Measurements from ENCODE around the gene AGAP3.
A peak's percentile ranks its signal among the peaks of the same experiment; 100 is the strongest.

Gene AGAP3

GRCh38 chr7:151073990-151074389 lies 12.3 kb upstream of the AGAP3 start:
- no peak for DNase-seq

GRCh38 chr7:151074817-151075661 lies 11.2 kb upstream of the AGAP3 start:
- DNase-seq: no peak

- DNase-seq: no peak
These were observed 10.7 kb upstream of the AGAP3 start for GRCh38 chr7:151075662-151075971.

- no peak for DNase-seq
These were observed 10.3 kb upstream of the AGAP3 start for GRCh38 chr7:151075978-151076426.

GRCh38 chr7:151076863-151077704 lies 9.2 kb upstream of the AGAP3 start:
- no peak for DNase-seq

GRCh38 chr7:151077705-151078232 lies 8.5 kb upstream of the AGAP3 start:
- no peak for DNase-seq

- DNase-seq: no peak
These were observed 7.8 kb upstream of the AGAP3 start for GRCh38 chr7:151078233-151079040.

GRCh38 chr7:151079199-151079910 lies 6.9 kb upstream of the AGAP3 start:
- DNase-seq: no peak

GRCh38 chr7:151080067-151080521 lies 6.2 kb upstream of the AGAP3 start:
- DNase-seq: peak in 21 of 56 donors; percentile 25 to 65 (median 50)

GRCh38 chr7:151080522-151081169 lies 5.6 kb upstream of the AGAP3 start, which contains the start of gene FASTK:
Gene FASTK (minus strand): TSS chr7:151080809. CDS start chr7:151080766, 43 bp downstream.
- DNase-seq: peak; percentile 28 to 96 (median 88)

- peak in 2 of 56 donors; percentile 31 to 49 for DNase-seq
These were observed 4.8 kb upstream of the AGAP3 start for GRCh38 chr7:151081170-151082101.

- DNase-seq: no peak
These were observed 3.9 kb upstream of the AGAP3 start for GRCh38 chr7:151082141-151083070.

- DNase-seq: peak in 53 of 56 donors; percentile 25 to 86 (median 68)
These were observed 3.0 kb upstream of the AGAP3 start, which contains the start of gene TMUB1 for GRCh38 chr7:151083071-151083823. Gene TMUB1 (minus strand): TSS chr7:151083493. CDS start chr7:151082563, 930 bp downstream.

GRCh38 chr7:151083824-151084160 lies 2.5 kb upstream of the AGAP3 start:
- no peak for DNase-seq

- DNase-seq: peak in 1 of 56 donors; percentile 14
These were observed 965 bp upstream of the AGAP3 start for GRCh38 chr7:151085329-151085690.

- peak in 14 of 56 donors; percentile 24 to 74 (median 48) for DNase-seq
These were observed 548 bp downstream of the AGAP3 start for GRCh38 chr7:151086802-151087244.
